Measurements from ENCODE around the gene CD36.

- TF ChIP-seq CTCF (conservative IDR thresholded peaks at IDR 0.05; ENCODE audit: low read depth in 2 of 2) (no peak), JUNB (IDR thresholded peaks at IDR 0.05; ENCODE audit: unreplicated experiment) (no peak)
Observed at GRCh38 chr7:80699721-80700256, 61.3 kb downstream of the CD36 start.
